Lung (tissue), 12 donors: Measurements from ENCODE around the gene ANGPTL3. TPM values are rescaled to one million over a fixed set of nuclear protein-coding genes. Genes with fewer than 3 reads are reported as not detected.

Experiments used
- ATAC-seq: fragments of 200-7000 bp; cut with Tn5 transposase; one replicate; pipeline ENCODE4 v1.9.1; 2020; ENCODE audit warnings: moderate number of reproducible peaks; ENCODE audit not compliant: insufficient read depth, low FRiP score
- DNase-seq, 3 donors: peaks; one replicate each; pipeline ENCODE4 v3.0.0-alpha.2; 2013 to 2017
- H3K27ac ChIP-seq, 2 donors: one replicate each; pipeline ENCODE4 v1.5.1; 2013; ENCODE audit warnings: mild to moderate bottlenecking in 2 of 2, moderate library complexity in 2 of 2, control low read depth in 1 of 2, inconsistent platforms in 1 of 2, low read depth in 1 of 2, low read length in 1 of 2
- H3K27me3 ChIP-seq, 3 donors: one replicate each; pipeline ENCODE4 v1.5.1; 2013; ENCODE audit warnings: low read length in 2 of 3; ENCODE audit not compliant: control insufficient read depth in 3 of 3, insufficient read depth in 3 of 3
- H3K36me3 ChIP-seq, 4 donors: one replicate each; pipeline ENCODE4 v1.5.1; 2013; ENCODE audit warnings: low read length in 4 of 4, mild to moderate bottlenecking in 1 of 4, moderate library complexity in 1 of 4; ENCODE audit not compliant: control insufficient read depth in 4 of 4, insufficient read depth in 4 of 4
- H3K4me1 ChIP-seq, 5 donors: one replicate each; pipeline ENCODE4 v1.5.1; 2013; ENCODE audit warnings: low read length in 5 of 5, mild to moderate bottlenecking in 2 of 5, moderate library complexity in 1 of 5; ENCODE audit not compliant: control insufficient read depth in 5 of 5, insufficient read depth in 5 of 5
- H3K4me3 ChIP-seq: one replicate; pipeline ENCODE4 v1.5.1; 2013; ENCODE audit warnings: mild to moderate bottlenecking, control low read depth, moderate library complexity
- H3K9ac ChIP-seq, 2 donors: one replicate each; pipeline ENCODE4 v1.5.1; 2013; ENCODE audit warnings: low read length in 2 of 2, control low read depth in 1 of 2; ENCODE audit not compliant: insufficient read depth in 1 of 2
- H3K9me3 ChIP-seq, 4 donors: one replicate each; pipeline ENCODE4 v1.5.1; 2013; ENCODE audit warnings: low read length in 3 of 4, mild to moderate bottlenecking in 1 of 4, moderate library complexity in 1 of 4; ENCODE audit not compliant: control insufficient read depth in 4 of 4, insufficient read depth in 3 of 4
- WGBS, 2 donors: extraction: QIAGEN DNeasy Blood & Tissue Kit; methylation state at CpG; one replicate each; pipeline ENCODE4 v1.1.7; 2013; 5-methylcytosine and 5-hydroxymethylcytosine counted together
- polyA plus RNA-seq, 2 donors: library from polyadenylated mRNA; stranded (reverse); fragments of 200-250 nt; gene quantifications; one replicate each; pipeline ENCODE4 v1.2.1, GENCODE V29; 2013
- total RNA-seq, 2 donors: library from RNA; depleted of rRNA in 1 of 2; stranded (reverse); fragments of >200 nt in 1 of 2; gene quantifications; one replicate each; pipeline ENCODE4 v1.2.1, GENCODE V29; 2014 to 2021
- TF ChIP-seq, protein P1 (sequence below): IDR thresholded peaks from 2 replicates; pipeline ENCODE4 v1.5.1; 2012; ENCODE audit warnings: mild to moderate bottlenecking; ENCODE audit errors: control extremely low read depth, extremely low read depth
- donor health status: control.
- donor health status: control.
- donor health status: Bipolar disorder and iron deficiency.
- donor health status: healthy.
- donor health status: DM: yes; HTN: yes; CAD: no.

ANGPTL3 gene
- total and polyA plus RNA-seq, 4 donors, result 0.06 TPM; not detected in 3

- peaks cover 0 to 4% (median 0%) of the 10 kb centered on the region in 4 donors for H3K36me3 ChIP-seq
- H3K4me1 ChIP-seq, result no peaks in the 10 kb centered on the region
- WGBS, 2 donors, result 50 to 83% methylated on average over 2 of the region's 2 CpGs
- H3K27ac ChIP-seq, result no peak overlapping the region
- DNase-seq, result no peak
- TF ChIP-seq, protein P1, sequence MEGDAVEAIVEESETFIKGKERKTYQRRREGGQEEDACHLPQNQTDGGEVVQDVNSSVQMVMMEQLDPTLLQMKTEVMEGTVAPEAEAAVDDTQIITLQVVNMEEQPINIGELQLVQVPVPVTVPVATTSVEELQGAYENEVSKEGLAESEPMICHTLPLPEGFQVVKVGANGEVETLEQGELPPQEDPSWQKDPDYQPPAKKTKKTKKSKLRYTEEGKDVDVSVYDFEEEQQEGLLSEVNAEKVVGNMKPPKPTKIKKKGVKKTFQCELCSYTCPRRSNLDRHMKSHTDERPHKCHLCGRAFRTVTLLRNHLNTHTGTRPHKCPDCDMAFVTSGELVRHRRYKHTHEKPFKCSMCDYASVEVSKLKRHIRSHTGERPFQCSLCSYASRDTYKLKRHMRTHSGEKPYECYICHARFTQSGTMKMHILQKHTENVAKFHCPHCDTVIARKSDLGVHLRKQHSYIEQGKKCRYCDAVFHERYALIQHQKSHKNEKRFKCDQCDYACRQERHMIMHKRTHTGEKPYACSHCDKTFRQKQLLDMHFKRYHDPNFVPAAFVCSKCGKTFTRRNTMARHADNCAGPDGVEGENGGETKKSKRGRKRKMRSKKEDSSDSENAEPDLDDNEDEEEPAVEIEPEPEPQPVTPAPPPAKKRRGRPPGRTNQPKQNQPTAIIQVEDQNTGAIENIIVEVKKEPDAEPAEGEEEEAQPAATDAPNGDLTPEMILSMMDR, result no peak
- H3K9ac ChIP-seq, result no peak overlapping the region
- H3K27me3 ChIP-seq, result no peaks in the 10 kb centered on the region
- H3K4me3 ChIP-seq, result no peak overlapping the region
- ATAC-seq, result no peak
- no peaks in the 10 kb centered on the region for H3K9me3 ChIP-seq
These were observed 3.4 kb upstream of the ANGPTL3 start for GRCh38 chr1:62593825-62594394.

DNA sequence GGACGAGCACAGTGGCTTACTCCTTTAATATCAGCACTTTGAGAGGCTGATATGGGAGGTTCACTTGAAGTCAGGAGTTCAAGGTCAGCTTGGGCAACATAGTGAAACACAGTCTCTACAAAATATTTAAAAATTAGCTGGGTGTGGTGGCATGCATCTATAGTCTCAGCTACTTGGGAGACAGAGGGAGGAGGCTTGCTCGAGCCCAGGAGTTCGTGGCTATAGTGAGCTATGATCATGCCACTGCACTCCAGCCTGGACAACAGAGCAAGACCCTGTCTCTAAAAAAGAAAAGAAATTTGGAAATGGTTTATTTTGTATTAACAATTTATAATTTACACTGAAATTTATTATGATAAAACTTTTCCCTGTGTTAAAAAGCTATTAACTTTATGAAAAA lies 1.7 kb upstream of the ANGPTL3 start:
- DNase-seq (no peak), ATAC-seq (no peak)
- H3K36me3 ChIP-seq, result peaks cover 0 to 3% (median 0%) of the 10 kb centered on the region in 4 donors
- no peaks in the 10 kb centered on the region for H3K27me3 ChIP-seq
- no peaks in the 10 kb centered on the region for H3K9me3 ChIP-seq
- no peak overlapping the region for H3K27ac ChIP-seq
- H3K9ac ChIP-seq, result no peak overlapping the region
- H3K4me3 ChIP-seq, result no peak overlapping the region
- WGBS, 2 donors, result 90 to 93% methylated on average over 3 of the region's 3 CpGs
- TF ChIP-seq, protein P1, result no peak
- H3K4me1 ChIP-seq, result no peaks in the 10 kb centered on the region

- 89 to 92% methylated on average over 5 of the region's 5 CpGs for WGBS, 2 donors
- Histone ChIP-seq H3K9me3 (no peaks in the 10 kb centered on the region), H3K4me3 (no peak overlapping the region), H3K36me3 (no peaks in the 10 kb centered on the region), H3K4me1 (no peaks in the 10 kb centered on the region), H3K27me3 (no peaks in the 10 kb centered on the region), H3K27ac (no peak overlapping the region), H3K9ac (no peak overlapping the region)
- DNase-seq (no peak), ATAC-seq (no peak)
- TF ChIP-seq, protein P1, result no peak
These were observed 1.7 kb downstream of the ANGPTL3 start for GRCh38 chr1:62599044-62599443.

- WGBS, 2 donors, result 94 to 98% methylated on average over 2 of the region's 2 CpGs
- Histone ChIP-seq H3K27ac (no peak overlapping the region), H3K9ac (no peak overlapping the region)
These were observed 4.1 kb downstream of the ANGPTL3 start for GRCh38 chr1:62601457-62601856.

More at GRCh38 chr1:62601457-62601856, 4.1 kb downstream of the ANGPTL3 start:
- no peak for DNase-seq
- TF ChIP-seq, protein P1, result no peak
- ATAC-seq, result no peak
- Histone ChIP-seq H3K4me1 (no peaks in the 10 kb centered on the region), H3K4me3 (no peak overlapping the region), H3K36me3 (no peaks in the 10 kb centered on the region), H3K27me3 (no peaks in the 10 kb centered on the region), H3K9me3 (no peaks in the 10 kb centered on the region)
